Tibial nerve (tissue), 4 donors: Measurements from ENCODE around the gene SERPINE1. TPM values are rescaled to one million over a fixed set of nuclear protein-coding genes. Genes with fewer than 3 reads are reported as not detected.

Experiments
- DNase-seq, 2 donors: peaks; one replicate each; pipeline ENCODE4 v3.0.0-alpha.2; 2019; ENCODE audit warnings: low spot score in 2 of 2
- H3K27ac ChIP-seq, 4 donors: fragments of 200-600 bp; sonication (generic) in 3 of 4; one replicate each; pipeline ENCODE4 v1.5.1; 2017 to 2019; ENCODE audit warnings: mild to moderate bottlenecking in 1 of 4
- H3K27me3 ChIP-seq, 2 donors: fragments of 200-600 bp; sonication (generic) in 1 of 2; one replicate each; pipeline versions ENCODE4 v1.5.1 to v1.6.0; 2017 to 2019
- H3K36me3 ChIP-seq, 3 donors: fragments of 200-600 bp; sonication (generic); one replicate each; pipeline ENCODE4 v1.5.1; 2018 to 2019
- H3K4me1 ChIP-seq, 4 donors: fragments of 200-600 bp; sonication (generic) in 3 of 4; one replicate each; pipeline ENCODE4 v1.5.1; 2017 to 2019
- H3K4me3 ChIP-seq, 4 donors: fragments of 200-600 bp; sonication (generic) in 3 of 4; one replicate each; pipeline ENCODE4 v1.5.1; 2017 to 2019; ENCODE audit warnings: mild to moderate bottlenecking in 1 of 4, moderate library complexity in 1 of 4
- H3K9me3 ChIP-seq, 4 donors: fragments of 200-600 bp; sonication (generic) in 3 of 4; one replicate each; pipeline ENCODE4 v1.5.1; 2017 to 2019
- EP300 ChIP-seq, 2 donors: sonication (generic); formaldehyde crosslinking; IDR thresholded peaks; one replicate each; pipeline ENCODE4 v1.6.1; 2017; ENCODE audit warnings: antibody characterized with exemption in 2 of 2, mild to moderate bottlenecking in 1 of 2
- POLR2A ChIP-seq, 2 donors: fragments of 450-650 bp; IDR thresholded peaks; one replicate each; pipeline ENCODE4 v1.6.1; 2017; ENCODE audit warnings: antibody characterized with exemption in 2 of 2, mild to moderate bottlenecking in 2 of 2, moderate library complexity in 2 of 2
- WGBS, 2 donors: methylation state at CpG; one replicate each; pipeline ENCODE4 v1.1.5; 2018; 5-methylcytosine and 5-hydroxymethylcytosine counted together
- total RNA-seq, 4 donors: library from RNA; depleted of rRNA; stranded (reverse); fragments of >200 nt; gene quantifications; one replicate each; pipeline ENCODE4 v1.1.0, GENCODE V29; 2016
- TF ChIP-seq, protein P1 (sequence below), 5 experiments: fragments of 200-600 bp in 3 of 5; fragments of 450-650 bp in 2 of 5; sonication (generic) in 3 of 5; IDR thresholded peaks; one replicate each; pipeline ENCODE4 v1.5.1; 2016 to 2019; ENCODE audit warnings: antibody characterized with exemption in 5 of 5, mild to moderate bottlenecking in 3 of 5, moderate library complexity in 2 of 5

SERPINE1 gene
- total RNA-seq, 4 donors from 2014 or later: 3.3 to 13.9 (median 8.1) TPM

DNA sequence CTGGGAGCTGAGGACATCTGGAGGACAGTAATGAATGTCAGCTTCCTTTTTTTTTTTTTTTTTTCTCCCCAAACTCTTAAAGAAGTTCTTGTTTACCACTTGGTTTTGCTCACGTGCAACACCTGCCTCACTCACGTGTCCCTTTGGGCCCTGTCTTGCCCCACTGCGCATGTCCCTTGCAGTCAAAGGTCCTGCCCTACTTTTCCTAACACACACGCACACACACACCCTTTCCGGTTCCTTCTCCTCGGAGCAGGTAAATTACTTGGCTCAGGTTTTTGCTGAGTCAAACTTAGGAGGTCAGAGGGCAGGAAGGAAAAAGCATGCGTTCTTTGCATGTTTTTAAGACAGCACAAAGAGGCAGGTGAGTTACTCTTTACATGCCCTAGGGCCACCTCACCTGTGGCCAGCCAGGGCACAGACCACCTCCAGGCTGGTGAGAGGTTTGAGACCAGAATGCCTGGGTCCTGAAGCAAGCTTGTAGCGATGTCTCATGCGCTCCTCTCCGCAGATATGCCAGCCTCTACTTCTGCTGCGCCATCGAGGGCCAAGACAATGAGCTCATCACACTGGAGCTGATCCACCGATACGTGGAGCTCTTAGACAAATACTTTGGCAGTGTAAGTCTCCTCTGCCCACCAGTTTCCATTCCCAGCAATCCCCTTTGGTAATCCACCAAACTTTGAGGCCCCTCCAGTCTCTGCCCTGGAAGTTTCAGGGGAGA, 30.1 kb downstream of the SERPINE1 start:
- peaks cover 0 to 16% (median 9%) of the 10 kb centered on the region in 4 donors for H3K4me1 ChIP-seq
- H3K4me3 ChIP-seq: no peak overlapping the region
- whole genome bisulfite sequencing, 2 donors: 82 to 84% methylated on average over 14 of the region's 14 CpGs
- DNase-seq: no peak
- peaks cover 0 to 23% of the 10 kb centered on the region in 2 donors for H3K27me3 ChIP-seq
- H3K36me3 ChIP-seq: peaks cover 3 to 53% (median 6%) of the 10 kb centered on the region in 3 donors
- no peak overlapping the region for H3K27ac ChIP-seq
- H3K9me3 ChIP-seq: no peaks in the 10 kb centered on the region
- TF ChIP-seq, protein P1, sequence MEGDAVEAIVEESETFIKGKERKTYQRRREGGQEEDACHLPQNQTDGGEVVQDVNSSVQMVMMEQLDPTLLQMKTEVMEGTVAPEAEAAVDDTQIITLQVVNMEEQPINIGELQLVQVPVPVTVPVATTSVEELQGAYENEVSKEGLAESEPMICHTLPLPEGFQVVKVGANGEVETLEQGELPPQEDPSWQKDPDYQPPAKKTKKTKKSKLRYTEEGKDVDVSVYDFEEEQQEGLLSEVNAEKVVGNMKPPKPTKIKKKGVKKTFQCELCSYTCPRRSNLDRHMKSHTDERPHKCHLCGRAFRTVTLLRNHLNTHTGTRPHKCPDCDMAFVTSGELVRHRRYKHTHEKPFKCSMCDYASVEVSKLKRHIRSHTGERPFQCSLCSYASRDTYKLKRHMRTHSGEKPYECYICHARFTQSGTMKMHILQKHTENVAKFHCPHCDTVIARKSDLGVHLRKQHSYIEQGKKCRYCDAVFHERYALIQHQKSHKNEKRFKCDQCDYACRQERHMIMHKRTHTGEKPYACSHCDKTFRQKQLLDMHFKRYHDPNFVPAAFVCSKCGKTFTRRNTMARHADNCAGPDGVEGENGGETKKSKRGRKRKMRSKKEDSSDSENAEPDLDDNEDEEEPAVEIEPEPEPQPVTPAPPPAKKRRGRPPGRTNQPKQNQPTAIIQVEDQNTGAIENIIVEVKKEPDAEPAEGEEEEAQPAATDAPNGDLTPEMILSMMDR (IDR thresholded peaks at IDR 0.05): no peak

DNA sequence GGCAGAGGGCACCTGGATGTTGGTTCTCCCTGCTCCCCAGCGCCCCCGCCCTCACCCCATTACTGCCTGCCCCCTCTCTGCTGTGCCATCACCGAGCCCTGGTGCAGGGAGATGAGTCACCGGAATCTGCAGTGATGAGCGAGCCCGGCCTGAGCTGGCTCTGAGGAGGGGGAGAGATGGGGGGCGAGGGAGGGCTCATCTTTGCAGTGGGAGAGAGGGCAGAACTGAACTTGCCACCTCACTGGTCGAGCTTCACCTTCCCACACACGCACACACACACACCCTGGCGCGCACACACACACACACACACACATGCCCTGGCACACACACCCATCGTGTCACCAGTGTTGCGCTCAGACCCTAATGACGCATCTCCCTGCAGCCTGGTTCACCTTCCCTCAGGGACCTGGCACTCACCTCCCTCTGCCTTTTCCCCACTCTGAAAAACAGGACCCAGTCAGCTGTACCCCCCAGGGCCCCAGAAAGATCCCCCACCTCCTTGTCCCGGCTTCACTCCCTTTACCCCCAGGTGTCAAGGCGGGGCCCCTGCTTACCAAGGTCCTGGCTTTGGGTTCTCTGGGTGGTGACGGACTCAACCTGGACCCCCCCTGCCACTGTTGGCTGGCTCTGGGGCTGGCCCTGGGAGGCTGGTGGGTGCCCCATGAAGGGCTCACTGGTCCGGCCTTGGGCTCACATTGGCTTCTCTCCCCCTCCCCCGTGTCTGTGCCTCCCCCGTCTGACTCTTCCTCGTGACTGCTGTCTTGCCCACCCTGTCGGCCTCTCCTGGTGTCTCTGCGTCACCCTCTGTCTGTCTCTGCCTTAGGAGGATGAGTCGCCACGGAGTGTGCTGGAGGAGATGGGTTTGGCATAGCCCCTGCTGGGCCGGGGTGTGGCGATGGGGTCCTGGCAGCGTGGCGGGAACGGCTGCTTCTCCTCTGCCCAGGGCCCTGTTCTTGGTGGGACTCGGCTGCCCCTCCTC, 33.1 kb downstream of the SERPINE1 start:
- H3K4me3 ChIP-seq: no peak overlapping the region
- peaks cover 0 to 52% of the 10 kb centered on the region in 2 donors for H3K27me3 ChIP-seq
- H3K27ac ChIP-seq: no peak overlapping the region
- peaks cover 3 to 53% (median 6%) of the 10 kb centered on the region in 3 donors for H3K36me3 ChIP-seq
- TF ChIP-seq, protein P1 (IDR thresholded peaks at IDR 0.05): no peak
- 77 to 82% methylated on average over 27 to 30 of the region's 31 CpGs for WGBS, 2 donors
- H3K9me3 ChIP-seq: no peaks in the 10 kb centered on the region
- DNase-seq: no peak
- H3K4me1 ChIP-seq: peaks cover 0 to 37% (median 24%) of the 10 kb centered on the region in 4 donors

DNA sequence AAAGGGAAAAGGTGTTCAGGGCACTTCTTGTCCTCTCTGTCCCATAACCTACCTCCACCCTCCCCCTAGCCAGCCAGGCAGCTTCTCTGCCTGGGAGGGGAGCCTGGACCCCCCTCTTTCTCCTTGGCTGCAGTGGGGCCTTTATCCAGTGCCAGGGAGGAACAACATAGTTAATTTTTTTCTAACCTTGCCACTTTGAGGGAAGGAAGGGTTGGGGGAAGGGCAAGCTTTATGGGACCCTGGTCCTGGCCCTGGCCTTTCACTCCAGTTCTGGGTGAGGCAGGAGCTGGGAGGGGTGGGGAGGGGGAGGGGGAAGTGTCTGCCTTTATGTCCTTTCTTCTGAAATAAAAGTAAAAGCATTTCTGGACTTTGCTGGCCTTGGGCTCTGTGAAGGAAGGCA, 34.0 kb downstream of the SERPINE1 start:
- Histone ChIP-seq H3K4me3 (no peak overlapping the region), H3K36me3 (peaks cover 3 to 53% (median 6%) of the 10 kb centered on the region in 3 donors), H3K27me3 (peaks cover 2 to 61% of the 10 kb centered on the region in 2 donors), H3K9me3 (no peaks in the 10 kb centered on the region), H3K27ac (no peak overlapping the region), H3K4me1 (peaks cover 0 to 37% (median 27%) of the 10 kb centered on the region in 4 donors)
- DNase-seq: no peak
- TF ChIP-seq, protein P1 (IDR thresholded peaks at IDR 0.05): no peak
- TF ChIP-seq POLR2A (IDR thresholded peaks at IDR 0.05) (no peak), EP300 (IDR thresholded peaks at IDR 0.05) (no peak)

DNA sequence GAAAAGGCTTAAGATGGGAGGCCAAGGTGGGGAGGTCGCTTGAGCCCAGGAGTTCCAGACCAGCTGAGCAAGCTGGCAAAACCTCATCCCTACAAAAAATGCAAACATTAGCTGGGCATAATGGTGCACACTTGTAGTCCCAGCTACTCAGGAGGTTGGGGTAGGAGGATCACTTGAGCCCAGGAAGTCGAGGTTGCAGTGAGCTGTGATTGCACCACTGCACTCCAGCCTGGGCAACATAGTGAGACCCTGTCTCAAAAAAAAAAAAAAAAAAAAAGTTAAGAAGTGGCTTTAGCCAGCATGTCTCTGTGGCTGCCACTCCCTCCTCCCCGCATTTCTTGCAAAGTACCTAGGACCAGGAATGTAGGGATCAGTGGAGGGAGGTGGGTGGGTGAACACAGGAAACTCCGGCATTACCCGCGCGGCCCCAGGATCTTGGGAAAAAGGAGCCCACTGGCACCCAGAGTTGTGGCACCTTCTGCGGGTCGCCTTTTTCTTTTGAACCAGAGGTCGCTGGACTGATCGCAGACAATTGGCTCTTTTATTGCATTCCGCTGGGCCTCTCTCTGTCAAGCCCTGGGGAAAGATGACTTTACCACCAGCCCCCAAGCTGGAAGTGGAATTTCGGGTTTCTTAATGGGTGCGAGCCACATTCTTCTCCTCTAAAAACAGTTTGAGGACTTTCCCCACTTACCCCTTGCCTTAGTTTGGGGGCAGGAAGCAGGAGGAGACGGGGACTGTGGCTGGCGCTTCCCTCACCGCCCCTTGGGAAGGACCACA, 35.0 kb downstream of the SERPINE1 start:
- H3K4me3 ChIP-seq: no peak overlapping the region
- H3K36me3 ChIP-seq: peaks cover 3 to 48% (median 6%) of the 10 kb centered on the region in 3 donors
- peaks cover 0 to 47% (median 28%) of the 10 kb centered on the region in 4 donors for H3K4me1 ChIP-seq
- 62 to 63% methylated on average over 17 of the region's 17 CpGs for WGBS, 2 donors
- H3K27ac ChIP-seq: no peak overlapping the region
- H3K27me3 ChIP-seq: peaks cover 7 to 71% of the 10 kb centered on the region in 2 donors
- no peak for DNase-seq
- H3K9me3 ChIP-seq: no peaks in the 10 kb centered on the region
- TF ChIP-seq POLR2A (IDR thresholded peaks at IDR 0.05) (no peak), EP300 (IDR thresholded peaks at IDR 0.05) (no peak)
- TF ChIP-seq, protein P1 (IDR thresholded peaks at IDR 0.05): no peak
